GM11168 (cell line): ENCODE measurements around the gene CEP83.
"Not testable (repeated sequence)": the region's sequence is repeated elsewhere in the genome, so short reads cannot be mapped to it uniquely, and the experiment has no call there.

Source experiments
- in situ Hi-C: fragments of 300-500 bp; cut with MboI; formaldehyde crosslinking; loops from one replicate; pipeline ENCODE4 v1.12.0; 2022; ENCODE audit warnings: low sequenced_read_pairs; ENCODE audit not compliant: unreplicated experiment

Gene CEP83

GRCh38 chr12:94389482-94390129 lies 70.1 kb downstream of the CEP83 start:
- in situ Hi-C loops = not testable (repeated sequence)

GRCh38 chr12:94386422-94386821 lies 73.2 kb downstream of the CEP83 start:
- in situ Hi-C loops = no loop called here

GRCh38 chr12:94384030-94384429 lies 75.6 kb downstream of the CEP83 start:
- in situ Hi-C loops = no loop called here

GRCh38 chr12:94380507-94380906 lies 79.2 kb downstream of the CEP83 start:
- in situ Hi-C loops = no loop called here

GRCh38 chr12:94379479-94380113 lies 80.1 kb downstream of the CEP83 start:
- in situ Hi-C loops = no loop called here

GRCh38 chr12:94377599-94377998 lies 82.1 kb downstream of the CEP83 start:
- in situ Hi-C loops = no loop called here

GRCh38 chr12:94374124-94374523 lies 85.5 kb downstream of the CEP83 start:
- in situ Hi-C loops = no loop called here

- in situ Hi-C loops = no loop called here
These were observed 87.2 kb downstream of the CEP83 start for GRCh38 chr12:94372461-94372860.

GRCh38 chr12:94362653-94363052 lies 97.0 kb downstream of the CEP83 start:
- in situ Hi-C loops = no loop called here

GRCh38 chr12:94359761-94360160 lies 99.9 kb downstream of the CEP83 start:
- in situ Hi-C loops = no loop called here

GRCh38 chr12:94353130-94353529 lies 106.5 kb downstream of the CEP83 start:
- in situ Hi-C loops = no loop called here

GRCh38 chr12:94340573-94340972 lies 119.1 kb downstream of the CEP83 start:
- in situ Hi-C loops = no loop called here

- in situ Hi-C loops = no loop called here
These were observed 121.5 kb downstream of the CEP83 start for GRCh38 chr12:94338006-94338794.

- in situ Hi-C loops = no loop called here
These were observed 123.3 kb downstream of the CEP83 start for GRCh38 chr12:94336211-94336925.

- in situ Hi-C loops = no loop called here
These were observed 126.3 kb downstream of the CEP83 start for GRCh38 chr12:94333396-94333795.

GRCh38 chr12:94329366-94329765 lies 130.3 kb downstream of the CEP83 start:
- in situ Hi-C loops = loop anchor here (10.0 kb wide), 1 partner anchor 195 kb away; no protein-coding TSS in a partner anchor

- in situ Hi-C loops = loop anchor here (10.0 kb wide), 1 partner anchor 197 kb away; no protein-coding TSS in a partner anchor
These were observed 131.9 kb downstream of the CEP83 start for GRCh38 chr12:94327809-94328208.

- in situ Hi-C loops = loop anchor here (10.0 kb wide), 1 partner anchor 198 kb away; no protein-coding TSS in a partner anchor
These were observed 132.9 kb downstream of the CEP83 start for GRCh38 chr12:94326727-94327126.

GRCh38 chr12:94326234-94326633 lies 133.4 kb downstream of the CEP83 start:
- in situ Hi-C loops = loop anchor here (10.0 kb wide), 1 partner anchor 199 kb away; no protein-coding TSS in a partner anchor

GRCh38 chr12:94322346-94322745 lies 137.3 kb downstream of the CEP83 start:
- in situ Hi-C loops = loop anchor here (10.0 kb wide), 1 partner anchor 202 kb away; no protein-coding TSS in a partner anchor
